Neutrophil (primary cell): Measurements from ENCODE around the gene VANGL1.

Source experiments
- H3K27ac ChIP-seq: fragments of 200-600 bp; sonication (generic); 2 replicates; pipeline ENCODE4 v1.5.1; 2016; ENCODE audit warnings: mild to moderate bottlenecking, moderate library complexity
- H3K27me3 ChIP-seq: fragments of 200-600 bp; sonication (generic); 2 replicates; pipeline ENCODE4 v1.6.0; 2016; ENCODE audit warnings: mild to moderate bottlenecking
- H3K36me3 ChIP-seq: fragments of 200-600 bp; sonication (generic); 2 replicates; pipeline ENCODE4 v1.5.1; 2017
- H3K4me1 ChIP-seq, 2 experiments: fragments of 200-600 bp in 1 of 2; sonication (generic) in 1 of 2; 1 replicate in 1 of 2; 2 replicates in 1 of 2; pipeline versions ENCODE4 v1.5.1 to v1.6.1; 2013 to 2016; ENCODE audit warnings: low read depth in 1 of 2, low read length in 1 of 2, mild to moderate bottlenecking in 1 of 2, moderate library complexity in 1 of 2; ENCODE audit not compliant: control insufficient read depth in 1 of 2, insufficient read depth in 1 of 2
- H3K4me3 ChIP-seq, 2 experiments: fragments of 200-600 bp in 1 of 2; sonication (generic) in 1 of 2; 1 replicate in 1 of 2; 2 replicates in 1 of 2; pipeline ENCODE4 v1.5.1; 2013 to 2016; ENCODE audit warnings: low read depth in 1 of 2, low read length in 1 of 2, mild to moderate bottlenecking in 1 of 2, moderate library complexity in 1 of 2
- H3K9me3 ChIP-seq: fragments of 200-600 bp; sonication (generic); 2 replicates; pipeline ENCODE4 v1.5.1; 2016
- TF ChIP-seq, protein P1 (sequence below): fragments of 200-600 bp; sonication (generic); IDR thresholded peaks from 2 replicates; pipeline ENCODE4 v1.5.1; 2016; ENCODE audit warnings: antibody characterized with exemption

The VANGL1 gene

DNA sequence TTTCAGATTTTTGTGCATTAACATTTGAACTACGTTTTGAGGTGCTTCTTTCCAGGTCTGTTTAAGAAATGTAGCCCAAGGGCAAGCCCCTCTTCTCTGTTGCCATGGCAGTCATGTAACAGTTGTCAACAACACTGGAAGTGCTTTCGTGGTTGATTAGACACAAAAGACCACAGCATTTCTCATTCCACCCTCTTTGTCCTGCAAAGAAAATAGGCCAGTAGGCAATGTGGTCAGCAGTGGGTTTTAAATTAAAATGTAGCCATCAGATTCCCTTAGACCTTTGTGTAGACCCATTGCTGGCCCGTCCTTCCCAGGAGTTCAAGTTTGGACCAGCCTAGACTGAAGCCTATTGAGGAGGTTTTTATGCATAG lies 35.4 kb downstream of the VANGL1 start:
- H3K4me1 ChIP-seq = no peaks in the 10 kb centered on the region
- no peak overlapping the region for H3K4me3 ChIP-seq
- TF ChIP-seq, protein P1, sequence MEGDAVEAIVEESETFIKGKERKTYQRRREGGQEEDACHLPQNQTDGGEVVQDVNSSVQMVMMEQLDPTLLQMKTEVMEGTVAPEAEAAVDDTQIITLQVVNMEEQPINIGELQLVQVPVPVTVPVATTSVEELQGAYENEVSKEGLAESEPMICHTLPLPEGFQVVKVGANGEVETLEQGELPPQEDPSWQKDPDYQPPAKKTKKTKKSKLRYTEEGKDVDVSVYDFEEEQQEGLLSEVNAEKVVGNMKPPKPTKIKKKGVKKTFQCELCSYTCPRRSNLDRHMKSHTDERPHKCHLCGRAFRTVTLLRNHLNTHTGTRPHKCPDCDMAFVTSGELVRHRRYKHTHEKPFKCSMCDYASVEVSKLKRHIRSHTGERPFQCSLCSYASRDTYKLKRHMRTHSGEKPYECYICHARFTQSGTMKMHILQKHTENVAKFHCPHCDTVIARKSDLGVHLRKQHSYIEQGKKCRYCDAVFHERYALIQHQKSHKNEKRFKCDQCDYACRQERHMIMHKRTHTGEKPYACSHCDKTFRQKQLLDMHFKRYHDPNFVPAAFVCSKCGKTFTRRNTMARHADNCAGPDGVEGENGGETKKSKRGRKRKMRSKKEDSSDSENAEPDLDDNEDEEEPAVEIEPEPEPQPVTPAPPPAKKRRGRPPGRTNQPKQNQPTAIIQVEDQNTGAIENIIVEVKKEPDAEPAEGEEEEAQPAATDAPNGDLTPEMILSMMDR = no peak
- no peaks in the 10 kb centered on the region for H3K27me3 ChIP-seq
- H3K36me3 ChIP-seq = no peaks in the 10 kb centered on the region
- no peak overlapping the region for H3K27ac ChIP-seq
- no peaks in the 10 kb centered on the region for H3K9me3 ChIP-seq

DNA sequence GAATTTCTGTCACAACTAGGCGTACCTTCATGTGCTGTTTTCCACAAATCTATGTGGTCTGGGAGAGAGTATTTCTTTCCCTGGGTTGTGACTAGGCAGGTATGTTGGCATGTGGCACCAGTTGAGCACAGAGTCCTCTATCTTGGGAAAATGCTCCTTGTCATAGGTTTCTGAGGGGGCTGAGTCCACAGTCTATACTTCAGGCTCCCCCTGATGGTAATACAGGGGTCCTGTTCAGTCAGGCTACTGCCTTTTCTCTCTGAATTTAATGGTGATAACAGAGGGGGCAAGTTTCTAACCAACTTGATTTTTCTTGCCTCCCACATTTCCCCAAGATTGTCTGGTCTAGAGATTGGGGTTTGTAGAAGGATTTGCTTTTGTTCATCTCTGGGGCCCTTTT lies 35.8 kb downstream of the VANGL1 start:
- no peaks in the 10 kb centered on the region for H3K4me1 ChIP-seq
- no peak overlapping the region for H3K27ac ChIP-seq
- no peaks in the 10 kb centered on the region for H3K27me3 ChIP-seq
- TF ChIP-seq, protein P1 = no peak
- no peak overlapping the region for H3K4me3 ChIP-seq
- H3K36me3 ChIP-seq = no peaks in the 10 kb centered on the region
- H3K9me3 ChIP-seq = no peaks in the 10 kb centered on the region

DNA sequence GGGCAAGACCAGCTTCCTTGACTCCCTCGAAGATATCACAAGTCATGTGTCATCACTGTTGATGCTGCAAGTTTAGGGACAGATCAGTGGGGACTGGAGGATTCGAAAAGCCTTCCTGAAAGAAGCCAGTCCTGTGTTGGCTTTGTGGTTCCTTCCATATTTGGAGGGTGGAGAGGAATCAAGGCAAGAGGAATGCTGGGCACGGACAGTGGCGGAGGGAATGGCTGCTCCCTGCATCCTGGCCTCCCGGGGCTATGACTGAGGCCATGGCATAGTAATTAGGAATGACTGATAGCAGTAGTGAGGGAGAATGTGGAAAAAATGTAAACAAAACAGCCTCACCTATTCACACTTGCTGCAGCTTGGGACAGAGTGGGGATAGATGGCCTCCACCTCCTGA lies 36.4 kb downstream of the VANGL1 start:
- no peak overlapping the region for H3K4me3 ChIP-seq
- no peaks in the 10 kb centered on the region for H3K36me3 ChIP-seq
- no peak overlapping the region for H3K27ac ChIP-seq
- H3K27me3 ChIP-seq = no peaks in the 10 kb centered on the region
- no peaks in the 10 kb centered on the region for H3K4me1 ChIP-seq
- H3K9me3 ChIP-seq = no peaks in the 10 kb centered on the region
- TF ChIP-seq, protein P1 = no peak

DNA sequence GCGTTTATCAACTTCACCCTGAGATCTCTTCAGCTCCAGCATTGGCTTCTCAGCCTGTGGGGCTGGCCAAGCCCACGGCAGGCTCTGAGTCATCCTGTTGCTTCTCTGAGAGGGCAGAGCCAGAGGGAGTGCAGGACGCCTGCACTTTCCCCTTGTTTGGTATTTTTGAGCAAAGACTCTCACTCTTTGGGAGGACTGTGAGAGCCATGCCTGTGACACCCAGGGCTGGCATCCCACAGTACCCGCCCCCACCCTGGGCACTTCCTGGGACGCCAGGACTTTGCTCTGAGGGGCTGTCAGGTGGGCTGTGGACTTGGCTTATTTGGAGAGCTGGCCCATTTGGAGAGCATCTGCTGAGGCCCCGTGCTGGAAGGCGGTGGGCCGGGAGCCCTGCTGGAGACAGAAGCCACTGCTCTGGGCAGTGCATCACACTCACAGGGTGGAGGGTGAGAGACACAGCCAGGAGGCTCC lies 37.4 kb downstream of the VANGL1 start:
- Histone ChIP-seq H3K4me1 (no peaks in the 10 kb centered on the region), H3K27ac (no peak overlapping the region), H3K4me3 (no peak overlapping the region), H3K36me3 (no peaks in the 10 kb centered on the region), H3K9me3 (no peaks in the 10 kb centered on the region), H3K27me3 (no peaks in the 10 kb centered on the region)
- TF ChIP-seq, protein P1 = no peak

DNA sequence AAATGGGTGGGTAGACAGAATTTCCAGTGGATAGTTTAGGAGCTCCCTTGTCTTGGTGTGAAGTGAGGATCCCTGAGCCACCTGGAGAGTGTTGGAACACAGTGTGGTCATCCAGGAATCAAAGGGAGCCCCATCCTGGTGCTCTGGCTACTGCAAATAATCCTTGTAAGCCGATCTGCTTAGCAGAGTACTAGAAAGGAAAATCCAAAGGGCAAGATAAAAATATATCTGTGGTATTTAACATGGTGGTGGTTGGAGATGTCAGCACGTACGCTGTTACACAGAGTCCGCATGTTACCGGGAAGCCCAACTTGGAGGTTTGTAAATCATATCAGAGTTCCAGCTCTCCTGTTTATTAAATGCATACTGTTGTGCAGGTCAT lies 39.0 kb downstream of the VANGL1 start:
- H3K27me3 ChIP-seq = no peaks in the 10 kb centered on the region
- H3K4me1 ChIP-seq = no peaks in the 10 kb centered on the region
- no peaks in the 10 kb centered on the region for H3K36me3 ChIP-seq
- no peaks in the 10 kb centered on the region for H3K9me3 ChIP-seq
- TF ChIP-seq, protein P1 = no peak
- H3K4me3 ChIP-seq = no peak overlapping the region
- H3K27ac ChIP-seq = no peak overlapping the region

DNA sequence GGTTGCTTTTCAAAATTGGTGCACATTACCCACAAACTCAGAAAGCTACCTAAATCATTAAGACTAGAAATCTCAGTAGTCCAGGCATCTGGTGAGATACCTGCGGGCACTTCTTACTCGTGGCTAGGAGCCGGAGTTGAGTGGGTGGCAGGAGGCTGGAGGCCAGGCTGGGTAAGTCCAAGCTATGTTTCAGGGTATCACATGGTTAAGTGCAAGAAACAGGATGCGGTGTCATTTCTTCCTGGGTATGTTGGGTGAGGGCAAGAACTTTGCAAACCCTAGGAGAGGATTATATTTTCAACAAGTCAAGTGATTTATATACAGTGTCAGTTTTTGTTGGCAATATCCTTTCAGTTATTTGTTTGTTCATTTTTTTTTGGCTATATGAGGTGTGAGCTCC lies 41.0 kb downstream of the VANGL1 start:
- H3K4me3 ChIP-seq = no peak overlapping the region
- H3K27ac ChIP-seq = no peak overlapping the region
- no peaks in the 10 kb centered on the region for H3K36me3 ChIP-seq
- H3K27me3 ChIP-seq = no peaks in the 10 kb centered on the region
- no peaks in the 10 kb centered on the region for H3K4me1 ChIP-seq
- TF ChIP-seq, protein P1 = no peak
- no peaks in the 10 kb centered on the region for H3K9me3 ChIP-seq
